Colonic mucosa (tissue), 4 donors: ENCODE measurements around the gene OSBPL10. TPM values are rescaled to one million over a fixed set of nuclear protein-coding genes. Genes with fewer than 3 reads are reported as not detected.

Source experiments
- DNase-seq: peaks from one replicate; pipeline ENCODE4 v3.0.0-alpha.2; 2020
- H3K27ac ChIP-seq: fragments of 200-600 bp; one replicate; pipeline ENCODE4 v1.8.0; 2021
- H3K27me3 ChIP-seq: fragments of 200-600 bp; one replicate; pipeline ENCODE4 v1.8.0; 2021
- H3K36me3 ChIP-seq: fragments of 200-600 bp; one replicate; pipeline ENCODE4 v1.8.0; 2021
- H3K4me1 ChIP-seq: fragments of 200-600 bp; one replicate; pipeline ENCODE4 v1.8.0; 2021; ENCODE audit warnings: mild to moderate bottlenecking
- H3K4me3 ChIP-seq: fragments of 200-600 bp; one replicate; pipeline ENCODE4 v1.8.0; 2021
- H3K9ac ChIP-seq, 2 donors: one replicate each; pipeline ENCODE4 v1.7.0; 2013; ENCODE audit warnings: control low read depth in 2 of 2, low read depth in 2 of 2, low read length in 2 of 2
- H3K9me3 ChIP-seq: fragments of 200-600 bp; one replicate; pipeline ENCODE4 v1.8.0; 2021
- CTCF ChIP-seq: fragments of 200-600 bp; IDR thresholded peaks from one replicate; pipeline ENCODE4 v1.8.0; 2022; ENCODE audit warnings: antibody characterized with exemption, mild to moderate bottlenecking
- intact Hi-C: fragments of 100-400 bp; cut with DNase I; formaldehyde crosslinking; loops from one replicate; pipeline ENCODE4 v1.14.1; 2022
- total RNA-seq, 2 donors: library from RNA; stranded (reverse); fragmentation: NEBNext Ultra II Directional in 1 of 2; extraction: Animal tissue kit (Norgen Biotek cat#: 25700) in 1 of 2; gene quantifications; one replicate each; pipeline ENCODE4 v1.2.1, GENCODE V29; 2021
- donor health status: healthy.
- donor health status: DM: no; HTN: no; CAD: no.
- donor health status: DM: no; HTN: no; CAD: no.

Gene OSBPL10, protein sequence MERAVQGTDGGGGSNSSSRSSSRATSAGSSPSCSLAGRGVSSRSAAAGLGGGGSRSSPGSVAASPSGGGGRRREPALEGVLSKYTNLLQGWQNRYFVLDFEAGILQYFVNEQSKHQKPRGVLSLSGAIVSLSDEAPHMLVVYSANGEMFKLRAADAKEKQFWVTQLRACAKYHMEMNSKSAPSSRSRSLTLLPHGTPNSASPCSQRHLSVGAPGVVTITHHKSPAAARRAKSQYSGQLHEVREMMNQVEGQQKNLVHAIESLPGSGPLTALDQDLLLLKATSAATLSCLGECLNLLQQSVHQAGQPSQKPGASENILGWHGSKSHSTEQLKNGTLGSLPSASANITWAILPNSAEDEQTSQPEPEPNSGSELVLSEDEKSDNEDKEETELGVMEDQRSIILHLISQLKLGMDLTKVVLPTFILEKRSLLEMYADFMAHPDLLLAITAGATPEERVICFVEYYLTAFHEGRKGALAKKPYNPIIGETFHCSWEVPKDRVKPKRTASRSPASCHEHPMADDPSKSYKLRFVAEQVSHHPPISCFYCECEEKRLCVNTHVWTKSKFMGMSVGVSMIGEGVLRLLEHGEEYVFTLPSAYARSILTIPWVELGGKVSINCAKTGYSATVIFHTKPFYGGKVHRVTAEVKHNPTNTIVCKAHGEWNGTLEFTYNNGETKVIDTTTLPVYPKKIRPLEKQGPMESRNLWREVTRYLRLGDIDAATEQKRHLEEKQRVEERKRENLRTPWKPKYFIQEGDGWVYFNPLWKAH
- 10 to 100 TPM; 20.0 to 34.4 TPM for total RNA-seq

GRCh38 chr3:31981206-31982181 lies at the start of gene OSBPL10, which contains the start of gene ZNF860:
Gene OSBPL10, minus strand, starts transcription at chr3:31981262. Its CDS starts 83 bp downstream, at chr3:31981179.
Gene ZNF860, plus strand, starts transcription at chr3:31981750. Its CDS starts 7,330 bp downstream, at chr3:31989080.
- H3K27me3 ChIP-seq = no peaks in the 10 kb centered on the region
- no peaks in the 10 kb centered on the region for H3K9me3 ChIP-seq
- intact Hi-C loops = no loop called here
- peak within 1 kb of the TSS; percentile 96 for H3K27ac ChIP-seq
- peak within 1 kb of the TSS; percentile 69 for H3K4me3 ChIP-seq
- DNase-seq = peak; percentile 92
- no peaks in the 10 kb centered on the region for H3K36me3 ChIP-seq
- H3K9ac ChIP-seq = peak within 1 kb of the TSS; percentile 72 to 79
- H3K4me1 ChIP-seq = peaks cover 4% of the 10 kb centered on the region
- no peak for TF ChIP-seq CTCF

- Histone ChIP-seq H3K27me3 (no peaks in the 10 kb centered on the region), H3K4me1 (peaks cover 6% of the 10 kb centered on the region), H3K4me3 (no peak overlapping the region), H3K27ac (no peak overlapping the region), H3K9me3 (no peaks in the 10 kb centered on the region), H3K36me3 (no peaks in the 10 kb centered on the region), H3K9ac (no peak overlapping the region)
- intact Hi-C loops = no loop called here
- no peak for TF ChIP-seq CTCF
- DNase-seq = no peak
Observed at GRCh38 chr3:32026593-32026992, 45.5 kb upstream of the OSBPL10 start.

DNA sequence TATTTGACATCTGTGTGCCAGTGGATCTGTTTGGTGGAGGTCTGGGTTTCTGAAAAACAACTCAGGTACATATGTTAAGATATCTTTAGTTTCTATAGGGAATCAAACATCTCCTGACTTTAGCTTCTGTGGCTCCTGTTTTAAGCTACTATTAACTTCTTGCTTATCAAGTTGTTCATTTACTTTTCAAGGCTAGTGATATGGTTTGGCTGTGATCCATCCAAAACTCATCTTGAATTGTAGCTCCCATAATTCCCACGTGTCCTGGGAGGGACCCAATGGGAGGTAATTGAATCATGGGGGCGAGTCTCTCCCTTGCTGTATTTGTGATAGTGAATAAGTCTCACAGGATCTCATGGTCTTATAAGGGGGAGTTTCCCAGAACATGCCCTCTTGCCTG lies 41.9 kb upstream of the OSBPL10 start:
- Histone ChIP-seq H3K9ac (no peak overlapping the region), H3K4me3 (no peak overlapping the region), H3K36me3 (no peaks in the 10 kb centered on the region), H3K27ac (no peak overlapping the region), H3K27me3 (no peaks in the 10 kb centered on the region), H3K9me3 (no peaks in the 10 kb centered on the region), H3K4me1 (peaks cover 6% of the 10 kb centered on the region)
- peak; percentile 29 for DNase-seq
- TF ChIP-seq CTCF = no peak
- intact Hi-C loops = no loop called here

DNA sequence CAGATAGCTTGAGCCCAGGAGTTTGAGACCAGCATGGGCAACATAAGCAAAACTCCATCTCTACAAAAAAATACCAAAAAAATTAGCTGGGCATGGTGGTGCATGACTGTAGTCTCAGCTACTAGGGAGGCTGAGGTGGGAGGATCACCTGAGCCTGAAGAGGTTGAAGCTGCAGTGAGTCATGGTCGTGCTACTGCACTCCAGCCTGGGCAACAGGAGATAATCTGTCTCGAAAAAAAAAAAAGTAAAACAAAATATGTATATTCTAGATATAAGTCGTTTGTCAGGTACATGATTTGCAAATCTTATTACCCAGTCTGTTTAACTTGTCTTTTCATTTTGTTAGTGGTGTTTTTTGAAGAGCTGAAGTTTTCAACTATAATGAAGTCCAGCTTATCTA lies 40.7 kb upstream of the OSBPL10 start:
- Histone ChIP-seq H3K4me3 (no peak overlapping the region), H3K36me3 (no peaks in the 10 kb centered on the region), H3K27me3 (no peaks in the 10 kb centered on the region), H3K4me1 (peaks cover 6% of the 10 kb centered on the region), H3K9me3 (no peaks in the 10 kb centered on the region), H3K9ac (no peak overlapping the region), H3K27ac (no peak overlapping the region)
- intact Hi-C loops = no loop called here
- TF ChIP-seq CTCF = no peak
- no peak for DNase-seq

- H3K27me3 ChIP-seq = no peaks in the 10 kb centered on the region
- no peaks in the 10 kb centered on the region for H3K9me3 ChIP-seq
- intact Hi-C loops = no loop called here
- H3K4me3 ChIP-seq = no peak overlapping the region
- H3K9ac ChIP-seq = no peak overlapping the region
- peaks cover 6% of the 10 kb centered on the region for H3K4me1 ChIP-seq
- no peak for DNase-seq
- no peak overlapping the region for H3K27ac ChIP-seq
- no peaks in the 10 kb centered on the region for H3K36me3 ChIP-seq
- no peak for TF ChIP-seq CTCF
Observed at GRCh38 chr3:32021155-32021554, 40.1 kb upstream of the OSBPL10 start.
